NCI-H2196 treated with DMSO at 0.1 percent for 48 hours (cell line): ENCODE data around the gene PPP2R5D.
"Not testable (repeated sequence)": the region's sequence is repeated elsewhere in the genome, so short reads cannot be mapped to it uniquely, and the experiment has no call there.

Source experiments
- DNase-seq: peaks from one replicate; lab custom pipeline; 2025; ENCODE audit not compliant: unreplicated experiment; lab: John Stamatoyannopoulos, UW

Gene PPP2R5D

DNA sequence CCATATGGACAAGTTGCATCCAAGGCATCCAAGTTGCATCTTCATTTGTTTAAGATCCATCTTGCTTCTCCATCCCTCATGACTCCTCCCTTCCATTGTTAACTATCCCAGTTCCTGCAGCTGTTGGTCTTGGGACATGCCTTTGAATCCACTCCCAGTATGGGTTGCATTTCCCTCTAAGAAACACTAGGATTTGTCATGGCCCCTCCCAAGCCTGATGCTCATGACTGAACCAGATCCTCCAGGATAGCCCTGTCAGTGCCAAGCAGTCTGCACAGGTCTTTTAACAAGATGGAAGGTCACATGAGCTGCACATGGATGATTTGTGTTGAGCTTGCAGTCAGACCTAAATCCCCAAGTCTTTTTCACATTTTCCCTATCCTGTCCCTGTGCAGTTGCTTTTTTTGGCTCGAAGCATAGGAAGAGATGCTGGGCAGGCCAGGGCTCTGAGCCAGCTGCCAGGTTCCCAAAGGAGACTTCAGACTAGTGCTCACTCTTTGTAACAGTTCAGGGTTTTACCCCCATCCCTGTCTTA lies 4.2 kb downstream of the PPP2R5D start:
- no peak for DNase-seq

DNA sequence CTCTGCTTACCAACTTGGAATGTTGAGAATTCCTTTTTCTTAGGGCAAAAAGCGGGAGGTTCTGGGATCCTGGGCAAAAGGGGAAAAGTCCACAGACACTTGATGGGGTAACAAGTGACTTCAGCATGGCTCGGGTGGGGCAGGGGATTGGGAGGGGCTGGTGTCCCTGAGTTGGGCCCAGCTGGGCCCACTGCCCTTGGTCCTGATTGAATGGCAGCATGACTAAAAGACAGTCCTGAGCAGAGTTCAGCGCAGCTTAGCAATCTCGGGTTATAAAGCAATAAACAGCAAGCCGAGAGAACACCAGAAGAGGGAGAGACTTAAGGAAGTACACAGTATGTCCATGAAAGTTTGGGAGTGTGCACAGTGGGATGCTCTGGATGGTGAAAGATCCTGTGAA lies 5.6 kb downstream of the PPP2R5D start:
- DNase-seq: no peak

DNA sequence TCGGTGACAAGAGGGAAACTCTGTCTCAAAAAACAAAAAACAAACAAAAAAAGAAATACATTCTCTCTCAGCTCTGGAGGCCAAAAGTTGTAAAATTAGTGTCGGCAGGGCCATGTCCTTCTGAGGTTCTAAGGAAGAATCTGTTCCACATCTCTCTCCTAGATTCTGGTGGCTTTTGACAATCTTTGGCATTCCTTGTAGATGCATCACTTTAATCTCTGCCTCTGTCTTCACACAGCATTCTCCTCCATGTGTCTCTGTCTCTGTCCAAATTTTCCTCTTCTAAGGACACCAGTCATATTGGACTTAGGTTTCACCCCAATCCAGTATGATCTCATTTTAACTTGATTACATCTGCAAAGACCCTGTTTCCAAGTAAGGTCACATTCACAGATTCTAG lies 9.1 kb downstream of the PPP2R5D start:
- DNase-seq: no peak

DNA sequence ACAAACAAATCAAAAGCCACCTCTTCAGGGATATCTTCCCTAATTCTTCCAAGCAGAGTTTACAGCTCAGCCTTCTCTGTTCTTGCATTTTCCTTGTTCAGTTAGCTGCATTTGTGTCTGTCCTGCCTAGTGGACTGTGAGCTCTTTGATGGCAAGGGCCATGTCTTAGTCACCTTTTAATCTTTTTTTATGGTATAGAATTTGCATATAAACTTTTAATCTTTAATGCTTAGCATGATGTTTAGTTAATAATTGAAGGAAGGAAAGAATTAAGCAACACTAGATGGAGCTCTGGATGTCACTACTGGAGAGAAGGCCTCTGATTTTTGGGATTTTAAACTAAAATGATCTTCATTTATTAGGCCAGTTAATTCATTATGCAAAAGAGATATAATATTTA lies 12.1 kb downstream of the PPP2R5D start:
- DNase-seq: no peak

DNA sequence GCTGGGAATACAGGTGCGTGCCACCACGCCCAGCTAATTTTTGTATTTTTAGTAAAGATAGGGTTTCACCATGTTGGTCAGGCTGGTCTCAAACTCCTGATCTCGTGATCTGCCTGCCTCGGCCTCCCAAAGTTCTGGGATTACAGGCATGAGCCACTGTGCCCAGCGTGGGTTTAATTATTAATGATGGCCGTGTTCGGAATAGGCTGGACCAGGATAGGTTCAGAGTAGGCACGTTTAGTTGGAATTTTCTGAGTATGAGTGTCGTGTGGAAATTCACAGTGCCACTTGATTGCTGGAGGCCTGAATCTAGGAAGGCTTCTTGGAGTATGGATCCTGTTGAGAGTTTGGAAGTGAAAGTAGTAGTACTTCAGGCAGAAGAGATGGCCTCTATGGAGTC lies 13.8 kb downstream of the PPP2R5D start:
- DNase-seq: not testable (repeated sequence)

DNA sequence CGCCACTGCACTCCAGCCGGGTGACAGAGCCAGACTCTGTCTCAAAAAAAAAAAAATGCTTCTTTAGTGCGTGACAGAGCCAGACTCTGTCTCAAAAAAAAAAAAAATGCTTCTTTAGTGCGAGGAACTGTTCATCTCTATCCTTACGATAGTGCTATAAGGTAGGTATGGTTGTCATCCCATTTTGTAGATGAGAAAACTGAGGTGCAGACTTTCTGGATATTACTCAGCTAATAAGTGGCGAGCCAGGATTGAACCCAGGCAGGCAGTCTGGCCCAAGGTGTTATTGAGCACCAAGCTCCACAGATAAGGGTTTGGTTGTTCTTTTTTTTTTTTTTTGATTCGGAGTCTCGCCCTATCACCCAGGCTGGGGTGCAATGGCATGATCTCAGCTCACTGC lies 17.5 kb downstream of the PPP2R5D start:
- DNase-seq: no peak

DNA sequence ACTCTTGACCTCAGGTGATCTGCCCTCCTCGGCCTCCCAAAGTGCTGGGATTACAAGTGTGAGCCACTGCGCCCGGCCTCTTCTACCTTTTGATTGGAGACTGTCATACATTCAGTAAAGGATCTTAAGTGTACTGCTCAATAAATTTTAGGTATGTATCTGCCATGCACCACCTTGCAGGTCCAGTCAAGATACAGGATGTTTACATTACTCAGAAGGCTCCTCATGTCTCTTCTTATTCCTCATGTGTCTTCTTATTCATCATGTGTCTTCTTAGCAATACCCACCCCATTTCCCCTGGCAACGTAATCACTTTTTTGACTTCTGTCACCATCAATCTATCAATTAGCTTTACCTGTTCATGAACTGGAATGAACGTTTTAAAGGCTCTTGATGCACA lies 21.5 kb downstream of the PPP2R5D start:
- DNase-seq: no peak

DNA sequence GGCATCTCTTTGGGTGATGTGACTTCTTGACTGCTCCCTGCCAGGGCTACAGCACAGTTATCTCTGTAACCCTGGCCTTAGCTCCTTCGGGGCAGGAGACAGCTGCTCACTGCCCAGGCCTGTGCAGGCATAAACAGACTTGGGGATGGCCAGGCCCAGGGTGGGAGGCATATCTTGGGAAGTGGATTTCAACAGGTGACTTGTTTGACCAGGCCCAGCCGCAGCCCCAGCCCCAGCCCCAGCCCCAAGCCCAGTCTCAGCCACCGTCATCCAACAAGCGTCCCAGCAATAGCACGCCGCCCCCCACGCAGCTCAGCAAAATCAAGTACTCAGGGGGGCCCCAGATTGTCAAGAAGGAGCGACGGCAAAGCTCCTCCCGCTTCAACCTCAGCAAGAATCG lies 21.9 kb downstream of the PPP2R5D start:
- DNase-seq: no peak

DNA sequence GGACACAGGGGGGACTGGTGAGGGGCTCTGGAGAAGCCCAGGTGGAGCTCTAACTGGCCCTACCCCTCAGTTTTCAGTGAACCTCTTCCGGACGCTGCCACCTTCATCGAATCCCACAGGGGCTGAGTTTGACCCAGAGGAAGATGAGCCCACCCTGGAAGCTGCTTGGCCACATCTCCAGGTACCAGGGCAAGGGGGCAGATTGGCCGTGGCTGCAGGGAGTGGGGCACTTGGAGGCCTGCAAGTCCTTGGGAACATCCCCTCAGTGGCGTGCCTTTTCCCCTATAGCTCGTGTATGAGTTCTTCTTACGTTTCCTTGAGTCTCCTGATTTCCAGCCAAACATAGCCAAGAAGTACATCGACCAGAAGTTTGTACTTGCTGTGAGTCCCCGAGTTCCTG lies 22.8 kb downstream of the PPP2R5D start:
- no peak for DNase-seq

DNA sequence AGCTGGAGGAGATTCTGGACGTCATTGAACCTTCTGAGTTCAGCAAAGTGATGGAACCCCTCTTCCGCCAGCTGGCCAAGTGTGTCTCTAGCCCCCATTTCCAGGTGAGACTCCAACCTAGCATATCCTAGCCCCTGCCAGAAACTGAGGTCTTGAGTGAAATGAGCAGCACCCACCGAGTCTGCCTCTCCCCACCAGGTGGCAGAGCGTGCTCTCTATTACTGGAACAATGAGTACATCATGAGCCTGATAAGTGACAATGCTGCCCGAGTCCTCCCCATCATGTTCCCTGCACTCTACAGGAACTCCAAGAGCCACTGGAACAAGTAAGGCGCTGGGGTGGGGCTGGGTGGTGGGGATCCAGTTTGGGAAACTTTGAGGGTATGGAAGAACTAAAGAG lies 24.8 kb downstream of the PPP2R5D start:
- no peak for DNase-seq

DNA sequence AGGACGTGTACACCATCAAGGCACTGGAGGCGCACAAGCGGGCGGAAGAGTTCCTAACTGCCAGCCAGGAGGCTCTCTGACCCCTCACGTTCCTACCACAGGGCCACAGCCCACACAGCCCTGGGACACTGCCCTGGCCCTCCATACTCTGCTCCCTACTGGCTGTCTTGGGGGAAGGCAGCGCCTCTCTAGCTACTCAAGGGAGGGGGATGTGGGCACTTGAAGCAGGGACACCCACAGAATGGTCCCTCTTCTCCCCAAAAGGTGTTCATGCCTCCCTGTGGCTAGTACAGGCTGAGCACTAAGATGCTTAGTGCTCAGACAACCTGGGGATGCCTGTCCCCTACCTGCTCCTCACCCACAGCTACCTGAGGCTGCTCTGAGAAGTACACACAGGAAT lies 26.8 kb downstream of the PPP2R5D start:
- DNase-seq: no peak

DNA sequence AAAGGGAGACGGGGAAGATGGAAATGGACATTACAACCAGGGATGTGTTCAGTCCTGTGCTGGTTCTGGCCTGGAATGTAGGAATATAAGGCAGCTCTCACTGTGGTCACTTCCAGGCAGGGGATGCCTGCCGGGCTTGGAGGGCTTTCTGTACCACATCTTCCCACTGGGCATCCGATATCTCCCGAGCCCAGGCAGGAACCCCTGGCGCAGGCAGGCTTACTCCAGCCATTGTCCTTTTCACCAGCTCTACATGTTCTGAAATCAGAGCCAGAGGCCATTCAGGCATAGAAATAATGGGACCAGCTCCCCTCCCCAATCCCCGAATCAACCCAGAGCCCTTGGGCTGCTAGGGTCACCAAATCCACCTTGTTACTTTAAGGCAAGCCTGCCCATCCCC lies 28.0 kb downstream of the PPP2R5D start:
- DNase-seq: no peak

DNA sequence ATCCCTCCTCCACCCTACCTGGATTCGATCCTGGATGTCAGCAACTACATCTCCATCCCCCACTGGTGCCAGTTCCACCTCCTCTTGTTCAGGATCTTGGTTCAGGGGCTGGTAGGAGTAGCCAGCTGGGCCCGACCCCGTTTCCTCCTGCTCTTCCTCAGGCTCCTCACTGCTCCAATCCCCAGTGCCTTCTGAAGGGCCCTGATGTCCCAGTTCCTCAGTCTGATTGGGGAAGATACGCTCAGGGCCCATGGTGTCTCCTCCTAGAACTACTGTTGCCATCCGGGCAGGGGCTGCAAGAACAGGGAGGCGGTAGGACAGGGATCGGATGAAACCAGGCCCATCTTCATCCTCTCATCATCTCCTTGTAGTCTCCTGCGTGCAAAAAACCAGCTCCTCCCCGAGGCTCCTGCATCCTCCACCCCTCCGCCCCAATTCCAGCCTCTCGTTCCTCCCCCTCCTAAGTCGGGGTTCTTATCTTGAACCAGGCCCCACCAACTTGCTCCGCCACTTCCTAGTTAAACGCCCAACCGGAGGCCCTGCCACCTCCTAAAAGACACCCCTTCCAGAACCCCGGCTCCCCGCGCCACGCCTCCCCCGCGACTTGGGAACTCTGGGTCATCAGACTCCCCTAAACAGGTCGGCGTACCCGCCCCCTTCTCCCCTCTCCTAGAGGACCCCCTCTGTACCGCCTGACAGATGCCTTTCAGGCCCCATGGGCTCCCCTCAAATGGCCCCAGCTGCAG lies 28.9 kb downstream of the PPP2R5D start:
- no peak for DNase-seq

DNA sequence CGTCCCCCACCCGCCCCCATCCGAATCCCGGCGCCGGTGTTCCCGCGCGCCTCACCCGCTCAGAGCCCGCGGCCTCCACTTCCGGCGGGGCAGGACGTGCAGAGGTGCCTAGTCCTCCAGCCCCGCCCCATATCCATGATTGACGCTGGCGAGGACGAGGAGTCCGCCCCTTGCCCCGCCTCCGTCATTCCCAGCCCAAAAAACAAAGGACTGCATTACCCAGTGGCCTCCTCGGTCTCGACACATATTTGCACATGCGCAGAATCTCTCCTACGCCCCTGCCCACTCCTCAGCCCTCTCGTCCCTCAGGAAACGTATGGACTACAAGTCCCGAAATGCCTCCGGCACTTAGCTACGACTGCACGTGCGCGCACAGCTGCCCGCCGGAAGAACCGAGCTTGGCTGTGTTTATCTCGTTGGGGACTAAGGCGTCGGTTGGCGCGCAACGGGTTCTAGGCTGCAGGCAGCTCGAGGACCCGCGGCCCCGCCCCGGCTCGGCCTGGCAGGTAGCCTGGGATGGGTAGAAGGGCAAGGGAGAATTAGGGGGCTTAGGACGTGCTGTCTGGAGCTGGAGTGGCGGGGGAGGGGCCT lies 29.6 kb downstream of the PPP2R5D start, which contains the start of the genes KLHDC3 and MEA1:
KLHDC3 (plus strand) TSS at position 407 of the 591 bp plus-strand sequence. CDS start 2,944 bp downstream, outside the sequence.
MEA1 (minus strand) TSS at position 104 of the 591 bp plus-strand sequence. CDS start 133 bp downstream, outside the sequence.
- DNase-seq: peak; percentile 99

DNA sequence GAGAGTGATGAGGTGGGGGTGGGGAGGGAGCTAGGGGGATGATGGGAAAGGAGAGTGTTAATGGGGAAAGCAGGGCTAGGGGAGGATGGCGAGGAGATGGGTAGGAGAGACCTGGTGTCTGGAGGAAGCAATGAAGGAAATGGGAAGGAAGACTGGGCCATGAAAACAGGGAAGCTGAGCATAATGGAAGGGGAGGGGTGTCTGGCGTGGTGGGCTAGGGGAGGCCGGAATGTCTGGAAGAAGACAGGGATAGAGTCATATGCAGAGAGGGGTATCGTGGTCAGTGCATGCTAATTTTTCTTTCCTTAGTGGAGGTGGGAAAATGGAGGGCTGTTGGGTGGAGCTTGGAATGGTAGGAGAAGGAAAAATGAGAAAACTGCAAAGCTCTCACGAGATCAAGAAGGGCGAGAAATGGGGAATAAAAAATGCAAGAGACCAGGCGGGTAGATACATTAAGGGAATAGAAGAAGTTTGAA lies 30.1 kb downstream of the PPP2R5D start:
- no peak for DNase-seq

DNA sequence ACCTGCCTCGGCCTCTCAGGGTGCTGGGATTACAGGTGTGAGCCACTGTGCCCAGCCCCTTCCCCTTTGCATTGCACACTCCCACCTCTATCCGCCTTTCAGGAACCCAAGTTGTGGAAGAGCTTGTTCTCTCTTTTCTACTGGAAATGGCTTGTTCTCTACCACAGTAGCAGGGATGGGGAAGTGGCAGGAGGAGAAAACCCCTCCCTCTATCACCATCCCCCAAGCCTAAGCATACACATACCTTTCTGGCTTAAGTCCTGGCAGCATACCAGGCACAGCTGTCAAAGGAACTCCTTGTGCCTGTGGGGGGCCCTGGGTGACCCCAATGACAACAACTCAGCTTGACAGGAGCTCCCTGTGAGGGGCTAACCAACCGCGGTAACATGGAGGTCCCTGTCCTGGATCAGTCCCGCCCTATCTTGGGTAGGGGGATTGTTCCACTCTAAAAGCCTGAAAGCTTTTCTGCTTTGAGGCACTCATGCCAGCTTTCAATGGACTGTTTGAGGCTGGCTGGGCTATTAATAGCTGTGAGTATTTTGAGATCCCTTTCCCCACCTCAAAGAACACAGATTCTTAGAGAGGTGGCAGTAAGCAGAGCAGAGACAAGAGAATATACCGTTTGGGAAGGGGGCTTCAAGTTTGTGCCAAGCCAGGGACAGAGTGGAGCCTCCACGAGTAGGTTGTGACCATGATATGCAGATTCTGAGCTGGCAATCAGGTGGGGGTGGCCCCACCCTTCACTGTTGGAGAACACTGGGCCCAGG lies 32.0 kb downstream of the PPP2R5D start:
- no peak for DNase-seq

DNA sequence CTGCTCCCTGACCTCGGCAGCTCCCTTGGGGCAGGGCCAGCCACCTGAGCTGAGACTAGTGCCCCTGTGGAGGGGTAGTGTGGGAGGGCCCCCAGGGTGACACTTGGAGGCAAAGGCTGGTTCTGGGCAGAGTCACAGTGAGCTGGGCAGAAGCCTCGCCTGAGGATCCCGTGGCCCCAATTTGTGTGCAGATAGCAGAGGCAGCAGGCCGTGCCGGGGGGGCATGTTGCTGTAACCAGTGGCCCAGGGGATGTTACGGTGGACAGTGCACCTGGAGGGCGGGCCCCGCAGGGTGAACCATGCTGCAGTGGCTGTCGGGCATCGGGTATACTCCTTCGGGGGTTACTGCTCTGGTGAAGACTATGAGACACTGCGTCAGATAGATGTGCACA lies 32.6 kb downstream of the PPP2R5D start:
- no peak for DNase-seq

DNA sequence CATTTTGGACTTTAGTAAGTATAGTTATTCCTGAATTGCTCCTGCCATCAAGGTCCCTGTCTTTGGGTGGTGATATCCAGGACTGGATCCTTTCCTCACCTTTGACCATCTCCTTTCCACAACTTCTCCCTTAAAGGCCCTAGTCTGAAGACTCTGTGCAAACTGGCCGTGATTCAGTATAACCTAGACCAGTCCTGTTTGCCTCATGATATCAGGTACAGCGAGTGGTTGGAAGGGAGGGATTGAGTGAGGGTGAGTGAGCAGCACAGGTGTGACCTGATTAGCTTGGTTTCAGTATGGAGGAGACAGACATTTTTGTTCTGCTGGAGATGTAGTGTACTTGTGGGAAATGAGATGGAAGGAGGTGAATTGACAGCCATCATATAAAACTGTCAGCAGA lies 34.8 kb downstream of the PPP2R5D start:
- DNase-seq: no peak

DNA sequence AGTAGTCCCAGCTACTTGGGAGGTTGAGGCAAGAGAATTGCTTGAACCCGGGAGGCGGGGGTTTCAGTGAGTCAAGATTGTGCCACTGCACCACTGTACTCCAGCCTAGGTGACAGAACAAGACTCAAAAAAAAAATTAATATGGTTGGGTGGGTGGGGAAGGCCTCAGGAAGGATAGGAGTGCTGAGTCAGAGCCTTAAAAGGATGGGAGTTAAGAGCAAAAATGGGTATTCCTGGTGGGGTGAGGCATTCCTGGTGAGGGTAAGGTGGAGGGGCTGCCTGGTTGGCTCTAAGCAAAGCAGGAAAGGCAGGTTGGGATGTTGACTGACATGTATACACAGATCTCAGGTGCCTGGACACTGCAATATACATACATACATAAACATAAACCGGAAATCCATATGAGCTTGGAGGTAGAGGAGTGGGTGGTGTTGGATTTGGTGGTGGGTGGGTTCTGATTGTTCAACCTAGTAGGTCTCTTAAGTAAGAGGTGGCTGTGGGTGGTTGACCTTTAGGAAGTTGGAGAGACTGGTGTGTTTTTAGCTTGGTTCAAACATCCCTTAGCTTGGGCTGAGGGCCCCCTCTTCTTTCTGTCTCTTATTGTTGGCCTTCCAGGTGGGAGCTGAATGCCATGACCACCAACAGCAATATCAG lies 35.8 kb downstream of the PPP2R5D start:
- no peak for DNase-seq

DNA sequence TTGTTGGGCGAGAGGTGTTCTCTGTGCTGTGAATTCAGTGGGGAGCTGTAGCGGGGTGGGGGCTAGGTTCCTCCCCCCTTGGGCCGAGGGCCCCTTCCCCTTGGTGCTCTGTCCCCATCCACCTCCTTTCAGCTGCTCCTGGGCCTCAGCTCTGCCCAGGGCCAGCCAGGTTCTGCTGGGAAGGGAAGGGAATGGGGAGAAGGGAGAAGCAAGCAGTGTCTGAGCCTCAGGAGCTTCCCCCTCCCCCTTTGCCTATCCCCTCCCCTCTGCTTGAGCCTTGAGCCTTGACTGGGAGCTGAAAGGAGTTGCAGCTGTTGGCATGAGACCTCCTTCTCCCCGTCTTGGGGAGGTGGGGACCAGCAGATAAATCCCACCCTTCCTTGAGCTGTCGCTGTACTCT lies 36.5 kb downstream of the PPP2R5D start:
- no peak for DNase-seq
